ENCODE results near the gene FBXL12.
"Not testable (repeated sequence)": the region's sequence is repeated elsewhere in the genome, so short reads cannot be mapped to it uniquely, and the experiment has no call there.

Gene FBXL12

GRCh38 chr19:9838324-9838723 is 19.4 kb upstream of the FBXL12 start:
- no peak for DNase-seq

GRCh38 chr19:9836021-9836420 is 17.1 kb upstream of the FBXL12 start:
- DNase-seq: peak; percentile 33

- no peak for DNase-seq
These were observed 16.6 kb upstream of the FBXL12 start for GRCh38 chr19:9835507-9835949.

GRCh38 chr19:9834726-9835506 is 16.0 kb upstream of the FBXL12 start, which contains the start of gene PIN1:
Gene PIN1 (plus strand): TSS chr19:9835318. CDS start chr19:9835345, 27 bp downstream.
- peak; percentile 96 for DNase-seq

GRCh38 chr19:9834307-9834725 is 15.4 kb upstream of the FBXL12 start:
- DNase-seq: no peak

GRCh38 chr19:9828551-9829063 is 9.7 kb upstream of the FBXL12 start:
- no peak for DNase-seq

- DNase-seq: peak; percentile 76
These were observed 8.7 kb upstream of the FBXL12 start, which contains the start of gene UBL5 for GRCh38 chr19:9827289-9828238. Gene UBL5 (plus strand): TSS chr19:9827918. CDS start chr19:9828338, 420 bp downstream.

GRCh38 chr19:9823816-9824215 is 4.9 kb upstream of the FBXL12 start:
- DNase-seq: no peak

- not testable (repeated sequence) for DNase-seq
These were observed 1.2 kb upstream of the FBXL12 start for GRCh38 chr19:9820034-9820433.

GRCh38 chr19:9819596-9819909 is 674 bp upstream of the FBXL12 start:
- DNase-seq: no peak

- no peak for DNase-seq
These were observed 625 bp downstream of the FBXL12 start for GRCh38 chr19:9818175-9818733.

GRCh38 chr19:9811139-9811538 is 7.7 kb downstream of the FBXL12 start:
- DNase-seq: no peak

GRCh38 chr19:9808855-9809824 is 9.7 kb downstream of the FBXL12 start:
- DNase-seq: no peak

GRCh38 chr19:9806803-9807202 is 12.1 kb downstream of the FBXL12 start:
- no peak for DNase-seq

- DNase-seq: no peak
These were observed 16.9 kb downstream of the FBXL12 start for GRCh38 chr19:9801976-9802375.

GRCh38 chr19:9799162-9799561 is 19.7 kb downstream of the FBXL12 start:
- DNase-seq: no peak

- no peak for DNase-seq
These were observed 21.0 kb downstream of the FBXL12 start for GRCh38 chr19:9797871-9798270.

GRCh38 chr19:9796113-9796773 is 22.6 kb downstream of the FBXL12 start:
- DNase-seq: peak; percentile 72

GRCh38 chr19:9793071-9793591 is 25.7 kb downstream of the FBXL12 start:
- no peak for DNase-seq

GRCh38 chr19:9792206-9793070 is 26.4 kb downstream of the FBXL12 start:
- peak; percentile 55 for DNase-seq

Data from DMS 273 treated with DMSO at 0.1 percent for 48 hours (cell line).